GM19099 (cell line): ENCODE measurements around the gene RASA3.

Source experiments
- POLR2A ChIP-seq: IDR thresholded peaks from 3 replicates; pipeline ENCODE4 v1.6.1; 2011; ENCODE audit warnings: low read depth; ENCODE audit not compliant: insufficient read length; ENCODE audit errors: extremely low read depth

The RASA3 gene

DNA sequence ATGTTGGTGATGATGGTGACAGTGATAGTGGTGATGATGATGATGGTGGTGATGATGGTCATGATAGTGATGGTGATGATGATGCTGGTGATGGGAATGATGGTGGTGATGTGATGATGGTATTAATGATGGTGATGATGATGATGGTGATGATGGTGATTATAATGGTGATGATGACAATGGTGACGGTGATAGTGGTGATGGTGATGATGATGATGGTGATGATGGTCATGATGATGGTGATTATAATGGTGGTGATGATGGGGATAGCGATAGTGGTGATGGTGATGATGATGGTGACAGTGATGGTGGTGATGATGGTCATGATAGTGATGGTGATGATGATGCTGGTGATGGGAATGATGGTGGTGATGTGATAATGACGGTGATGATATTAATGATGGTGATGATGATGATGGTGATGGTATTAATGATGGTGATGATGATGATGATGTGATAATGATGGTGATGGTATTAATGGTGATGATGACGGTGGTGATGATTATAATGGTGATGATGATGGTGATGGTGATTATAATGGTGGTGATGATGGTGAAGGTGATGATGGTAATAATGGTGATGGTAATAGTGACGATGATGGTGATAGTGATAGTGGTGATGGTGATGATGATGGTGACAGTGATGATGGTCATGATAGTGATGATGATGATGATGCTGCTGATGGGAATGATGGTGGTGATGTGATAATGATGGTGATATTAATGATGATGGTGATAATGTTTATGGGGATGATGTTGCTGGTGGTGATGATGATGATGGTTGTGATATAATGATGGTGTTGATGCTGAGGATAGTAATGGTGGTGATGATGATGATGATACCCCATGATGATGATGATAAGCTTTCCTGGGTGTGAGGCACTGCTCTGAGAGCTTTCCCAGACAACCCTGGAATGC is 166.2 kb downstream of the RASA3 start:
- no peak for TF ChIP-seq POLR2A

DNA sequence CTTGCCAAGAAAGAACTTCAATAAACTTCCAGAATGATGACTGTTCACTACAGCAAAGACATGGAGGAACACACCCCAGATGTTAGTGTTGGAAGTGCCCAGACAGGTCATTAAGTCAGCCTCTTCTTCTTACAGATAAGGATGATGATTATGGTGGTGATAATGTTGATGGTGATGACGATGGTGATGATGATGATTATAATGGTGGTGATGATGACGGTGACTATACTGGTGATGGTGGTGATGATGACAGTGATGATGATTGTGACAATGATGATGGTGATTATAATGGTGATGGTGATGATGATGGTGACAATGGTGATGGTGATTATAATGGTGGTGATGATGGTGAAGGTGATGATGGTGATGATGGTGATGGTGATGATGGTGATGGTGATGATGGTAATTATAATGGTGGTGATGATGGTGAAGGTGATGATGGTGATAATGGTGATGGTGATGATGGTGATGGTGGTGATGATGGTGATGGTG is 167.0 kb downstream of the RASA3 start:
- no peak for TF ChIP-seq POLR2A

DNA sequence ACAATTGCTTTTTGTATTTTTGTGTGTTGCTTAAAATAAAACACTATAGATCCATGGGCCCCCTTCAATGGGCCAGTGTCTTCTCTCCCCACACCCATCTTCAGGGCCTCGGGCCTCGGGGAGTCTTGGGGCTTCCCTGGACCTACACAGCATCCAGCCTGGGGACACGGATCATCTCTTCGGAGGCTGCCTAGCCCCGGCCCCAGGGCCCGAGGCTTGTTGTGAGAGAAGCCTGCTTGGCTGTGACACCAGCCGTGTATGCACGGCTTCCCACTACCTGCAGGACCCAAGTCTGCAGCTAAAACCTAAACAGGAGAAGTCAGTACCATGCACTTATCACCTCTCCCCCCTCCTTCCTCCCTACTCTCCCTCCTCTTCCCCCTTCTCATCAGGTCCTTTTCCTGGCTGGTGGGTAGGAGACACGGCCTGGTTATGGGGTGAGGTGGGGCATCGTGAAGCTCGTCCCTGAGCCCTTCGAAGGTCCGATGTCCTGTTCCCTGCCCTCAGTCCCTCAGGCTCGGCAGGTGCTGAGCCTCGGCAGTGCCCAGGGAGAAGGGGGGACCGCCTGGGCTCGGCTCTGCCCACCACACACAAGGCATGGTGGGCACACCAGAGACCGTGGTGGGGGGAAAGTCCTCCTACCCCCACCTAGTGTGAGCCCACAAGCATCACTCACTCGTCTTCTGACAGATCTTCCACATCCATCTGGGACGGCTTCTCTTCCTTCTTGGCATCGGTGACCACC is 168.0 kb downstream of the RASA3 start:
- no peak for TF ChIP-seq POLR2A

DNA sequence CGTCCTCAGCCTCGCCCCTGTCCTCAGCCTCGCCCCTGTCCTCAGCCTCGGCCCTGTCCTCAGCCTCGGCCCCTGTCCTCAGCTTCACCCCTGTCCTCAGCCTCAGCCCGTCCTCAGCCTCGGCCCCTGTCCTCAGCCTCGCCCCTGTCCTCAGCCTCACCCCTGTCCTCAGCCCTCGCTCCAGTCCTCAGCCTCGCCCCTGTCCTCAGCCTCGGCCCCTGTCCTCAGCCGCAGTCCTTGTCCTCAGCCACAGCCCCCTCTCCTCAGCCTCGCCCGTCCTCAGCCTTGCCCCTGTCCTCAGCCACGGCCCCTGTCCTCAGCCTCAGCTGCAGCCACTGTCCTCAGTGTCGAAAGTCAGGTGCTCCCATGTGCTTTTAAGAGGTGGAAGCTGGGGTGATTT is 169.0 kb downstream of the RASA3 start:
- TF ChIP-seq POLR2A: no peak

DNA sequence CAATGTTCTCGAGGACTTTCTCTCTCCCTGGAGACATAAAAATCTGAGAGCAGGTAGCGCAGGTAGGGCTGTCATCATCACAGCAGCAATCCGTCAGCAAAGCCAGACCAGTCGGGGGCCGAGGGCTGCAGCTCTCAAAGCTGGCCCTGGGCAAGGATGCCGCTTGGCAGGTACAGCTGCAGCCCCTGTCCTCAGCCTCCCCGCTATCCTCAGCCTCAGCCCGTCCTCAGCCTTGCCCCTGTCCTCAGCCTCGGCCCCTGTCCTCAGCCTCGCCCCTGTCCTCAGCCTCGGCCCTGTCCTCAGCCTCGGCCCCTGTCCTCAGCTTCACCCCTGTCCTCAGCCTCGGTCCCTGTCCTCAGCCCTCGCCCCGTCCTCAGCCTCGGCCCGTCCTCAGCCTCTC is 169.4 kb downstream of the RASA3 start:
- TF ChIP-seq POLR2A: no peak

DNA sequence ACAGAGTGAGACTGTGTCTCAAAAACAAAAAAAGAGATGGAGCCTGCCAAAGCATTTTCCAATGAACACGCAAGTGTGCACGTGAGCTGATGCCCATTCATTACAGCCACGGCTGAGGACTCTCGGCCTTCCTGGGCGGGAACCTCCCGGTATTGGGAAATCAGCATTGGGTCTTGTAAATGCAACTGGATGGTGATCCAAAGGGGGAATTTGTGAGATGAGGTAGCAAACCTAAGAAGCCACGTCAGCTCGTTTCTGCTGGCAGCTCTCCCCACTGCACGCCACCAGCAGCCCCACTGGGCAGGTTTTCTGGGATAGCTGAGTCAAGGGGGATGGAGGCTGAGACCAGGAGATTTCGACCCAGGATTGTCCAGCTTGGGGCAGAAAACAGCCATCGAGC is 170.0 kb downstream of the RASA3 start:
- no peak for TF ChIP-seq POLR2A

DNA sequence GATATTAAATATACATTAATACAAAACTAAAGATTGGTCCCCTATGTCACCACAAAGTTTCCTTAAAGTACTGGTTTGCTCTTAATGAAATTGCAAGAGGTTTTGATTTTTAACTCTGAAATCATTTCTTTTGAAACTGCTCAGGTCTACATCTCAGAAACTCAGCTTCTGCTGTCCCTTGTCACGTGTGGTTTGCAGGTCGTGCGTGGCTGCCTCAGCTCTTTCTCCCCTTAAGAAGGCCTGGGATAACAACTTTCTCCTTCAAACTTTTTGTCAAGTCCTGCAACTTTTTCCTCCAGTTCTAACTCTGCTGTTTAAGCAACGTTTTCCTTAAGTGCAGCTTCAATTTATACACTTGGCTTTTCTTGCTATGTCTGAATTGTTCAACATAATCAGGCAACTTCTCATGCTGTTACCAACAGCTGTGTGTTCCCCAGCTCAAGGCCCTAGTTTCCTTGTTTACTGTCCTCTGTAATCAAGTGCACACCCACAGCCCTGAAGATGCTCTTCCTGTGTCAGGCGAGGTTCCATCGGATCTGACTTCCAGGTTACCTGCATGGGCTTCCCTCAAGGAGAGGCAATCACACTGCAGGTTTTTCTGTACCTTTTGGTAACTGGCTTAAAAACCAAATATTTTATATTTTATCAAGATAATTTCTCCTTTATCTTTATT is 172.0 kb downstream of the RASA3 start:
- no peak for TF ChIP-seq POLR2A

DNA sequence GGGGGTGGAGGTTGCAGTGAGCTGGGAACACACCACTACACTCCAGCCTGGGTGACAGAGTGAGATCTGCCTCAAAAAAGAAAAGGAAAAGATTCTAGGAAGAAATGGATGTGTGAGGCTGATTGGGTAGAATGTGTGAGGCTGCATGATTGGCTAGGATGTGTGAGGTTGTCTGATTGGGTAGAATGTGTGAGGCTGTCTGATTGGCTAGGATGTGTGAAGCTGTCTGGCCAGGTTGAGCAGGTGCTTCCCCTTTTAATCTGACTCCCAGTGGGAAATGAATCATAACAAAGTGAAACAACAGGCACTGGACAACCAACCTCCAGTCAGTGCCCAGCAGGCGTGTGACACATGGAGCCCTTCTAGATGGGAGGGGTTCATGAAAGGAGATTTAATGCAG is 173.2 kb downstream of the RASA3 start:
- no peak for TF ChIP-seq POLR2A

DNA sequence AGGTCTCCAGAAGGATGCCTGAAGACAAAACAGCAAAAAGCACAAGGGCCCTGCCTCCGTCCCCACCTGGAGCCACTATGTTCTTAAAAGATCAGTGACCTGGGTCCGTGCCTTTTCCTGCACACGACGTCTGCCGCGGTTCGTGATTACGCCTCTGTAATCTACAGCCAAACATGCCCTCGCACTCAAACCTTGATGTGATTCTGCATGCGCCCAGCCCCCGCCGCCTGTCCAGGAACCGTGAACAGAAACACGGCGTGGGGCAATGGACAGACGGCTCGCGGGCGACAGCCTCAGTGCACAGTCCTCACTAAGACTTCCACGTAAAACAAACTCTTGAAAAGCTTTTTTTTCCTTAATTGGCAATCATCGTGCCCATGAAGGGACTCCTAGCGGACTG is 174.1 kb downstream of the RASA3 start:
- TF ChIP-seq POLR2A: no peak

DNA sequence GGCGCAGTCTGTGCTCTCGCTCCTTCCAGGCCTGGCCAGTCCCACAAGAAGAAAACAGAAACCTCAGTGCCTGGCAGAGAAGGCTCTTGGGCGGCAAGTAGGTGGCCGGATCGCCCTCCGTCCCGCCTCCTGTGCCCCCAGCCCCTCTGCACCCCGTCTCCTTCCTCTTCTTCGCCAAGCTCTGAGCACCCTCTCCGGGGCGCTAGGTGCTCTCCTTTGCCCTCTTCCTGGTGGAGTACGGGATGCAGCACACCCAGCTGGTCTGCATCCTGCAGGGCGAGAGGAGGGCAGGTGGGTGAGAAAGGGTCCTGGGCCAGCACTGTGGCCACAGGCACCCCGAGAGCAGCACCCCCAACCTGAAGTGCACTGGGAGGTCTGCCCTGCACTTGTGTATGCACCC is 175.9 kb downstream of the RASA3 start:
- no peak for TF ChIP-seq POLR2A

DNA sequence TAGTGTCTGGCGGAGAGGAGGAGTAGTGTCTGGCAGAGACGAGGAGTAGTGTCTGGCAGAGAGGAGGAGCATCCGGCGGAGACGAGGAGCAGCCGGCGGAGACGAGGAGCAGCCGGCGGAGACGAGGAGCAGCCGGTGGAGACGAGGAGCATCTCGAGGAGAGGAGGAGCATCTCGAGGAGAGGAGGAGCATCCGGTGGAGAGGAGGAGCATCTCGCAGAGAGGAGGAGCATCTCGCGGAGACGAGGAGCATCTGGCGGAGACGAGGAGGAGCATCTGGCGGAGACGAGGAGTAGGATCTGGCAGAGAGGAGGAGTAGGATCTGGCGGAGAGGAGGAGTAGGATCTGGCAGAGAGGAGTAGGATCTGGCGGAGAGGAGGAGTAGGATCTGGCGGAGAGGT is 176.7 kb downstream of the RASA3 start:
- no peak for TF ChIP-seq POLR2A

DNA sequence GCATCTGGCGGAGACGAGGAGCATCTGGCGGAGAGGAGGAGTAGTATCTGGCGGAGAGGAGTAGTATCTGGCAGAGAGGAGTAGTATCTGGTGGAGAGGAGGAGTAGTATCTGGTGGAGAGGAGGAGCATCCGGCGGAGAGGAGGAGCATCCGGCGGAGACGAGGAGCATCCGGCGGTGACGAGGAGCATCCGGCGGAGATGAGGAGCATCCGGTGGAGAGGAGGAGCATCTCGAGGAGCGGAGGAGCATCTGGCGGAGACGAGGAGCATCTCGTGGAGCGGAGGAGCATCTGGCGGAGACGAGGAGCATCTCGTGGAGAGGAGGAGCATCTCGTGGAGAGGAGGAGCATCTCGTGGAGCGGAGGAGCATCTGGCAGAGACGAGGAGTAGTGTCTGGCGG is 177.2 kb downstream of the RASA3 start:
- TF ChIP-seq POLR2A: no peak

DNA sequence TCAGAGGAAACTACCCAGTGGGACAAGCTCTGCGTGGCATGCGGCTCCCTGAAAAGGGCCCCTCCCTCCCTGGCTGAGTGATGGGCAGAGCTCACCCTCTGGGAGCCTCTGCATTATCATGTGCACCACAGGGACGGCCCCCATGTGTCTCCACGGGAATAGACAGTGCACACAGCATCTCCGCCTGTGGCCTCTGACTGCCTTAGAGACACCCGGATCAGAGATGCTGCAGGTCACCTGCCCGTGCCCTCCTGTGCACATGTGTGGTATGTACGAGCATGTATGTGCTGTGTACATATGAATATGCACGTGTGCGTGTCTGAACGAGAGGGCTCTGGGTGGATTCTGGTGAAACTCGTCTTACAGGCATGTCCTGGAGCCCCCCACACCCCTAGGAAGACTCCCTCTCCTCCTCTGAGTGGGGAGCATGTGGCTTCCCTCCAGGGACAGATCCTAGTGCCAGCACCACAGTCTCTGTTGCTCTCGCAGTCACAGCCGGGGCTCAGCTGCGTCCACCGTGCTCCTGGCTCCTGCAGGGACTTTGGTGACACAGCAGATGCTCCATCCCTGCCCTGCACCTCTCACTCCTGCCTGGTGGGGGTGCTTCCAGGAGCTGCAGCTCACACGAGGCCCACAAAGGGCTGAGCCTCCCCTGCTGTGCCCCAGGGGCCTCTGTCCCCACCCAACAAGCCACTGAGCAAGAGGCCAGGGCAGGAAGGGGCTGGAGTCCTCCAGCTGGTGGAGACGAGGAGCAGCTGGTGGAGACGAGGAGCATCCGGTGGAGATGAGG is 178.2 kb downstream of the RASA3 start:
- no peak for TF ChIP-seq POLR2A

DNA sequence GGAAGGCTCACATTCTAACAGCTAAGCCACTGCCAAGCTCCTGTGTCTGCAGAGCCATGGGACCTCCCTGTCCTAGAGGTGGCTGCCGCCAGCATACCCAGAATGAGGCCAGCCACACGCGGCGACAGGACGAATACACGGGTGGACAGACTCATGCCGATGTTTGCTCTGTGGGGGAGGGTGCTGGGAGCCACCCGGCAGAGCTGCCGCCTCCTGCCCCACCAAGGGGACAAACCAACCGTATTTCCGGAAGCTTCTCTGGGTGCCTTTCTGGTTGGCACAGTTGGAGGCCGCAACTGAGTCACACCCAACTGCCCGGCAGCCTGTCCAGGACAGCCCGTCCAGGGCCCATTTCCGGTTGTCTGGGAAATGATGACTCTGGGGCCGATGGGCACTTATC is 178.9 kb downstream of the RASA3 start:
- TF ChIP-seq POLR2A: no peak
